Adrenal gland (tissue), 5 donors: ENCODE results near the gene ZNF143.

Experiments used
- CTCF ChIP-seq, 6 experiments: fragments of 450-650 bp in 4 of 6; fragments of 200-600 bp in 2 of 6; sonication (generic) in 1 of 6; IDR thresholded peaks; 1 replicate in 5 of 6; 2 replicates in 1 of 6; pipeline versions ENCODE4 v1.5.1 to v1.8.0; 2016 to 2021; ENCODE audit warnings: antibody characterized with exemption in 6 of 6, mild to moderate bottlenecking in 2 of 6, moderate library complexity in 1 of 6
- POLR2A ChIP-seq, 2 donors: fragments of 450-650 bp; IDR thresholded peaks; one replicate each; pipeline ENCODE4 v1.6.1; 2017; ENCODE audit warnings: antibody characterized with exemption in 2 of 2, mild to moderate bottlenecking in 2 of 2, moderate library complexity in 1 of 2
- donor health status: DM: no; HTN: no; CAD: no.

DNA sequence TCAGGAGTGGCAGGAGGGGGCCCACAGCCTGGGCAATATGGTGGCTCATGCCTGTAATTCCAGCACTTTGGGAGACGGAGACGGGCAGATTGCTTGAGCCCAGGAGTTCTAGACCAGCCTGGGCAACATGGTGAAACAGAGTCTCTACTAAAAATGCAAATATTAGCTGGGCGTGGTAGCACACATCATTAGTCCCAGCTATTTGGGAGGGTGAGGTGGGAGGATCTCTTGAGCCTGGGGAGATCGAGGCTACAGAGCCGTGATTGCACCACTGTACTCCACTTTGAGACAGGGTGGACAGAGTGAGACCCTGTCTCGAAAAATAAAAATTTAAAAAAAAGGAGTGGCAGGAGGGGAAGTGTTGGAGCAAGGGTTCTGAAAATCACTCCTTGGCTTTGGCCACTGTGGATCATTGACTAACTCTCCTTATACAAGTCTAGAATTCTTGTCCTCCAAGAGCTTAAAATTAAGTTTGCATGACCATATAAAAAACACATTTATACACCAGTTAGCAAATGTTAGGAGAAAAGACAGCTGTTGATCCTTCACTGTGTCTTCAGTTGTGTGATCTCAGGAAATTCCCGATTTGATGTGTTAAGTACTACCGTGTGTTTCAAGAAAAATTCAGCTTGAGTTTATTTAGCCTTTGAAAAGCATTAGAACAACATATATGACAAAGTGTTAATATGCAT, 110.4 kb downstream of the ZNF143 start:
- no peak for TF ChIP-seq CTCF (IDR thresholded peaks at IDR 0.05)
- no peak for TF ChIP-seq POLR2A (IDR thresholded peaks at IDR 0.05)
